Measurements from ENCODE around the gene WAPL.

- TF ChIP-seq POLR2A (IDR thresholded peaks at IDR 0.05): no peak
- TF ChIP-seq, protein P1, sequence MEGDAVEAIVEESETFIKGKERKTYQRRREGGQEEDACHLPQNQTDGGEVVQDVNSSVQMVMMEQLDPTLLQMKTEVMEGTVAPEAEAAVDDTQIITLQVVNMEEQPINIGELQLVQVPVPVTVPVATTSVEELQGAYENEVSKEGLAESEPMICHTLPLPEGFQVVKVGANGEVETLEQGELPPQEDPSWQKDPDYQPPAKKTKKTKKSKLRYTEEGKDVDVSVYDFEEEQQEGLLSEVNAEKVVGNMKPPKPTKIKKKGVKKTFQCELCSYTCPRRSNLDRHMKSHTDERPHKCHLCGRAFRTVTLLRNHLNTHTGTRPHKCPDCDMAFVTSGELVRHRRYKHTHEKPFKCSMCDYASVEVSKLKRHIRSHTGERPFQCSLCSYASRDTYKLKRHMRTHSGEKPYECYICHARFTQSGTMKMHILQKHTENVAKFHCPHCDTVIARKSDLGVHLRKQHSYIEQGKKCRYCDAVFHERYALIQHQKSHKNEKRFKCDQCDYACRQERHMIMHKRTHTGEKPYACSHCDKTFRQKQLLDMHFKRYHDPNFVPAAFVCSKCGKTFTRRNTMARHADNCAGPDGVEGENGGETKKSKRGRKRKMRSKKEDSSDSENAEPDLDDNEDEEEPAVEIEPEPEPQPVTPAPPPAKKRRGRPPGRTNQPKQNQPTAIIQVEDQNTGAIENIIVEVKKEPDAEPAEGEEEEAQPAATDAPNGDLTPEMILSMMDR (IDR thresholded peaks at IDR 0.05): no peak
Measured at GRCh38 chr10:86387178-86387794, 134.3 kb downstream of the WAPL start.

Data from adrenal gland (tissue), 5 donors.